GM18498 (cell line): ENCODE data around the gene AP1S3.
"Not testable (repeated sequence)": the region's sequence is repeated elsewhere in the genome, so short reads cannot be mapped to it uniquely, and the experiment has no call there.

Source experiments
- ATAC-seq: cut with Tn5 transposase; IDR thresholded peaks from one replicate; pipeline ENCODE4 v1.9.1; 2021; ENCODE audit warnings: mild to moderate bottlenecking, moderate library complexity; ENCODE audit not compliant: unreplicated experiment

The AP1S3 gene

GRCh38 chr2:223811757-223812156 lies 25.6 kb downstream of the AP1S3 start:
- no peak for ATAC-seq

GRCh38 chr2:223805008-223805407 lies 32.4 kb downstream of the AP1S3 start:
- ATAC-seq: no peak

GRCh38 chr2:223801736-223802135 lies 35.6 kb downstream of the AP1S3 start:
- ATAC-seq: no peak

- ATAC-seq: no peak
Measured at GRCh38 chr2:223800908-223801307, 36.5 kb downstream of the AP1S3 start.

GRCh38 chr2:223797811-223798721 lies 39.3 kb downstream of the AP1S3 start:
- ATAC-seq: peak; percentile 99

GRCh38 chr2:223797037-223797436 lies 40.3 kb downstream of the AP1S3 start:
- ATAC-seq: no peak

- no peak for ATAC-seq
Measured at GRCh38 chr2:223789423-223789822, 48.0 kb downstream of the AP1S3 start.

- no peak for ATAC-seq
Measured at GRCh38 chr2:223788826-223789225, 48.6 kb downstream of the AP1S3 start.

GRCh38 chr2:223788106-223788505 lies 49.3 kb downstream of the AP1S3 start:
- ATAC-seq: not testable (repeated sequence)

- ATAC-seq: peak; percentile 37
Measured at GRCh38 chr2:223787358-223787757, 50.0 kb downstream of the AP1S3 start.

GRCh38 chr2:223786943-223787342 lies 50.4 kb downstream of the AP1S3 start:
- ATAC-seq: peak; percentile 55

- no peak for ATAC-seq
Measured at GRCh38 chr2:223786236-223786635, 51.1 kb downstream of the AP1S3 start.

- no peak for ATAC-seq
Measured at GRCh38 chr2:223784221-223784772, 53.1 kb downstream of the AP1S3 start.

GRCh38 chr2:223782629-223783028 lies 54.8 kb downstream of the AP1S3 start:
- no peak for ATAC-seq

- ATAC-seq: no peak
Measured at GRCh38 chr2:223781560-223781959, 55.8 kb downstream of the AP1S3 start.

- ATAC-seq: peak; percentile 88
Measured at GRCh38 chr2:223779877-223780276, 57.5 kb downstream of the AP1S3 start.

GRCh38 chr2:223774193-223774592 lies 63.2 kb downstream of the AP1S3 start:
- no peak for ATAC-seq

GRCh38 chr2:223772363-223772762 lies 65.0 kb downstream of the AP1S3 start:
- no peak for ATAC-seq

GRCh38 chr2:223771475-223771874 lies 65.9 kb downstream of the AP1S3 start:
- ATAC-seq: no peak

GRCh38 chr2:223768179-223768578 lies 69.2 kb downstream of the AP1S3 start:
- no peak for ATAC-seq

GRCh38 chr2:223767341-223767740 lies 70.0 kb downstream of the AP1S3 start:
- no peak for ATAC-seq

- no peak for ATAC-seq
Measured at GRCh38 chr2:223765221-223765785, 72.1 kb downstream of the AP1S3 start.
